Measurements from ENCODE around the gene USE1. TPM values are rescaled to one million over a fixed set of nuclear protein-coding genes. Genes with fewer than 3 reads are reported as not detected.
A peak's percentile ranks its signal among the peaks of the same experiment; 100 is the strongest.

Gene USE1
- total and polyA plus RNA-seq, 9 of the 15 experiments (the other 6 are each of a cell fraction or from before 2014, with no cell fraction given), result 17.3 to 52.4 (median 34.0) TPM

- TF ChIP-seq ZNF592 (IDR thresholded peaks at IDR 0.05) (peak; percentile 68; the same call in 1 of the 2 replicates), YY1 (IDR thresholded peaks at IDR 0.05; ENCODE audit: borderline replicate concordance in 1 of 3, control insufficient read depth in 1 of 3, extremely low read depth in 1 of 3, insufficient read depth in 3 of 3, insufficient read length in 1 of 3, insufficient replicate concordance in 2 of 3, low read depth in 1 of 3, low read length in 2 of 3) (no peak), ZFX (CRISPR knock-in tag; IDR thresholded peaks at IDR 0.05) (peak; percentile 77), SIN3B (IDR thresholded peaks at IDR 0.05; ENCODE audit: low read depth) (no peak), NBN (IDR thresholded peaks at IDR 0.05; ENCODE audit: low read depth) (no peak), TSC22D4 (tag; IDR thresholded peaks at IDR 0.05) (no peak), USF2 (CRISPR knock-in tag; IDR thresholded peaks at IDR 0.05) (no peak), POLR2G (IDR thresholded peaks at IDR 0.05; ENCODE audit: low read depth, low read length) (peak; percentile 40; the same call in 1 of the 2 replicates), SMAD4 (CRISPR knock-in tag; conservative IDR thresholded peaks at IDR 0.05) (peak; percentile 50), GABPB2 (CRISPR knock-in tag; conservative IDR thresholded peaks at IDR 0.05) (no peak), ZNF146 (CRISPR knock-in tag; IDR thresholded peaks at IDR 0.05; ENCODE audit: unreplicated experiment) (no peak), GMEB1 (CRISPR knock-in tag; IDR thresholded peaks at IDR 0.05) (no peak), ESRRB (CRISPR knock-in tag; IDR thresholded peaks at IDR 0.05; ENCODE audit: borderline replicate concordance) (no peak), ZNF277 (CRISPR knock-in tag; IDR thresholded peaks at IDR 0.05; ENCODE audit: borderline replicate concordance) (no peak), LCOR (CRISPR knock-in tag; IDR thresholded peaks at IDR 0.05) (no peak), ZSCAN32 (CRISPR knock-in tag; IDR thresholded peaks at IDR 0.05) (no peak), ZNF316 (IDR thresholded peaks at IDR 0.05) (no peak), HDAC1 (IDR thresholded peaks at IDR 0.05) (no peak), ZNF124 (CRISPR knock-in tag; IDR thresholded peaks at IDR 0.05) (no peak), KAT2B (IDR thresholded peaks at IDR 0.05; ENCODE audit: low read depth, low read length) (no peak)
Measured at GRCh38 chr19:17248011-17248776, 33.0 kb downstream of the USE1 start (continued).

All from K562 (cell line).